ENCODE data around the gene RIPPLY2. TPM values are rescaled to one million over a fixed set of nuclear protein-coding genes. Genes with fewer than 3 reads are reported as not detected.

The RIPPLY2 gene
- total and polyA plus RNA-seq, 9 of the 15 experiments (the other 6 are each of a cell fraction or from before 2014, with no cell fraction given) = not detected

GRCh38 chr6:83889621-83890020 is 36.5 kb downstream of the RIPPLY2 start (continued):
- TF ChIP-seq MGA (IDR thresholded peaks at IDR 0.05) = no peak
